Measurements from ENCODE around the gene ZNF692. TPM values are rescaled to one million over a fixed set of nuclear protein-coding genes. Genes with fewer than 3 reads are reported as not detected.
"Not testable (repeated sequence)": the region's sequence is repeated elsewhere in the genome, so short reads cannot be mapped to it uniquely, and the experiment has no call there.

Gene ZNF692
- total and polyA plus RNA-seq, 4 donors = 7.8 to 16.3 (median 10.4) TPM

DNA sequence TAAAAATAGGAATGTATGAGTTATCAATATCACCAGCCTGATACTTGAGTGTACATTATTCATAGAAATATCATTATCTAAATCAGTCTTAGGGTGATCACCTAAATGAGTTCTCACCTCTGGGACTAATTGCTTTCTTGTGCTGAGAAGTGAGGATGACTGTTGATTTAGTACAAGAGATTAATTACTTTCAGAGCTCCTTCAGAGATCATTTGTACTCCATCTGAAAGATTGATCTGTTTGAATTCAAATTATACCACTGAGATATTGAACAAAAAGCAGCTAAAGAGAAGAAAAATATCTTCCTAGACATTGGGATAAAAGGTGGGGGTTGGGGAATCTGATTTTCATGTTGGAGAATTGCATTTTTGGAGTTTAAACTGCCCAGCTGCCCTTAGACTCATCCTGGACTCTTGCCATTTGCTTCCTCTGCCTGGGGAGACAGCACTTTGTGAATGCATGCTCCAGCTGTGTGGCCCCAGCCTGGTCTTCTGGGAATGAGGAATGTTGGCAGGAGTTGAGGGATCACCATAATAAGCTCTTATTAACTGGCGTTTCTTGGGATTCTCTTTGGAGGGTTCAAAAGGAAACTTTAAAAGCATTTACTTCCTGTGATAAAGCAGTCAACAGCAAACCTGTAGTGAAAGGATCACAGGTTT lies 27.5 kb upstream of the ZNF692 start (continued):
- TF ChIP-seq JUND (IDR thresholded peaks at IDR 0.05) = no peak
- no peak for TF ChIP-seq TAF1 (conservative IDR thresholded peaks at IDR 0.05)
- no peak for TF ChIP-seq GABPA (IDR thresholded peaks at IDR 0.05 in 1 of 2, conservative IDR thresholded peaks at IDR 0.05 in 1 of 2)

DNA sequence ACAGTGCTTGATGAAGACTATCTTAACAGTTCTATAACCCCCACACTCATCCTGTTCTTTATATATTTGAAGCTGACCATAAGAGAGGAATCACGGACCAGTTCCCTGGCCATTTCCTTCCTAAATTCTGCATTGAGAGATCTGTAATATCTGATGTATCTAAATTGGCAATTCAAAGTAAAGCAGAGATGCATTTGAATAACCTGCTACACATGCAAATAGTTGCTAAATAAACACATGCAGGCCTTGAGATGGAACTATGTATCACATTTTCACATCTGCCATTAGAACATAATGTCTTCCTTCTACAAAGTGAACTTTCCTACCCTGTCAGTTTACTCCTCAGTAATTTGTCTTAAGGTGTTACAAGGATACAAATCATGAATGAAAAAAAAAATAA lies 26.8 kb upstream of the ZNF692 start:
- WGBS = 87% methylated on average over 1 of the region's 1 CpG
- Histone ChIP-seq H3K27me3 (ENCODE audit: control insufficient read depth in 4 of 4, insufficient read depth in 4 of 4, low read length in 3 of 4) (no peaks in the 10 kb centered on the region), H3K36me3 (ENCODE audit: control insufficient read depth in 4 of 4, insufficient read depth in 3 of 4, low read depth in 1 of 4, low read length in 3 of 4) (no peaks in the 10 kb centered on the region), H3K4me3 (ENCODE audit: low read depth in 1 of 3, low read length in 3 of 3) (no peak overlapping the region), H3K9ac (ENCODE audit: low read depth in 1 of 2, low read length in 2 of 2) (no peak overlapping the region), H3K4me1 (ENCODE audit: control insufficient read depth in 4 of 4, insufficient read depth in 4 of 4, low read length in 3 of 4) (no peaks in the 10 kb centered on the region), H3K27ac (ENCODE audit: low read depth in 1 of 2, low read length in 2 of 2) (no peak overlapping the region), H3K9me3 (ENCODE audit: control insufficient read depth in 4 of 4, low read length in 3 of 4) (no peaks in the 10 kb centered on the region)
- DNase-seq (ENCODE audit: low spot score) = no peak
- TF ChIP-seq RAD21 (IDR thresholded peaks at IDR 0.05) (no peak), YY1 (IDR thresholded peaks at IDR 0.05) (no peak), FOXA1 (IDR thresholded peaks at IDR 0.05) (no peak), FOXA2 (IDR thresholded peaks at IDR 0.05) (no peak), NR2F2 (IDR thresholded peaks at IDR 0.05) (no peak), EGR1 (IDR thresholded peaks at IDR 0.05; ENCODE audit: low read depth in 2 of 2) (no peak), SP1 (IDR thresholded peaks at IDR 0.05) (no peak)
- TF ChIP-seq, protein P1, sequence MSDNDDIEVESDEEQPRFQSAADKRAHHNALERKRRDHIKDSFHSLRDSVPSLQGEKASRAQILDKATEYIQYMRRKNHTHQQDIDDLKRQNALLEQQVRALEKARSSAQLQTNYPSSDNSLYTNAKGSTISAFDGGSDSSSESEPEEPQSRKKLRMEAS (IDR thresholded peaks at IDR 0.05) = no peak
- TF ChIP-seq, protein P2, sequence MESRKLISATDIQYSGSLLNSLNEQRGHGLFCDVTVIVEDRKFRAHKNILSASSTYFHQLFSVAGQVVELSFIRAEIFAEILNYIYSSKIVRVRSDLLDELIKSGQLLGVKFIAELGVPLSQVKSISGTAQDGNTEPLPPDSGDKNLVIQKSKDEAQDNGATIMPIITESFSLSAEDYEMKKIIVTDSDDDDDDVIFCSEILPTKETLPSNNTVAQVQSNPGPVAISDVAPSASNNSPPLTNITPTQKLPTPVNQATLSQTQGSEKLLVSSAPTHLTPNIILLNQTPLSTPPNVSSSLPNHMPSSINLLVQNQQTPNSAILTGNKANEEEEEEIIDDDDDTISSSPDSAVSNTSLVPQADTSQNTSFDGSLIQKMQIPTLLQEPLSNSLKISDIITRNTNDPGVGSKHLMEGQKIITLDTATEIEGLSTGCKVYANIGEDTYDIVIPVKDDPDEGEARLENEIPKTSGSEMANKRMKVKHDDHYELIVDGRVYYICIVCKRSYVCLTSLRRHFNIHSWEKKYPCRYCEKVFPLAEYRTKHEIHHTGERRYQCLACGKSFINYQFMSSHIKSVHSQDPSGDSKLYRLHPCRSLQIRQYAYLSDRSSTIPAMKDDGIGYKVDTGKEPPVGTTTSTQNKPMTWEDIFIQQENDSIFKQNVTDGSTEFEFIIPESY (IDR thresholded peaks at IDR 0.05) = no peak
- TF ChIP-seq, protein P3, sequence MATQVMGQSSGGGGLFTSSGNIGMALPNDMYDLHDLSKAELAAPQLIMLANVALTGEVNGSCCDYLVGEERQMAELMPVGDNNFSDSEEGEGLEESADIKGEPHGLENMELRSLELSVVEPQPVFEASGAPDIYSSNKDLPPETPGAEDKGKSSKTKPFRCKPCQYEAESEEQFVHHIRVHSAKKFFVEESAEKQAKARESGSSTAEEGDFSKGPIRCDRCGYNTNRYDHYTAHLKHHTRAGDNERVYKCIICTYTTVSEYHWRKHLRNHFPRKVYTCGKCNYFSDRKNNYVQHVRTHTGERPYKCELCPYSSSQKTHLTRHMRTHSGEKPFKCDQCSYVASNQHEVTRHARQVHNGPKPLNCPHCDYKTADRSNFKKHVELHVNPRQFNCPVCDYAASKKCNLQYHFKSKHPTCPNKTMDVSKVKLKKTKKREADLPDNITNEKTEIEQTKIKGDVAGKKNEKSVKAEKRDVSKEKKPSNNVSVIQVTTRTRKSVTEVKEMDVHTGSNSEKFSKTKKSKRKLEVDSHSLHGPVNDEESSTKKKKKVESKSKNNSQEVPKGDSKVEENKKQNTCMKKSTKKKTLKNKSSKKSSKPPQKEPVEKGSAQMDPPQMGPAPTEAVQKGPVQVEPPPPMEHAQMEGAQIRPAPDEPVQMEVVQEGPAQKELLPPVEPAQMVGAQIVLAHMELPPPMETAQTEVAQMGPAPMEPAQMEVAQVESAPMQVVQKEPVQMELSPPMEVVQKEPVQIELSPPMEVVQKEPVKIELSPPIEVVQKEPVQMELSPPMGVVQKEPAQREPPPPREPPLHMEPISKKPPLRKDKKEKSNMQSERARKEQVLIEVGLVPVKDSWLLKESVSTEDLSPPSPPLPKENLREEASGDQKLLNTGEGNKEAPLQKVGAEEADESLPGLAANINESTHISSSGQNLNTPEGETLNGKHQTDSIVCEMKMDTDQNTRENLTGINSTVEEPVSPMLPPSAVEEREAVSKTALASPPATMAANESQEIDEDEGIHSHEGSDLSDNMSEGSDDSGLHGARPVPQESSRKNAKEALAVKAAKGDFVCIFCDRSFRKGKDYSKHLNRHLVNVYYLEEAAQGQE (IDR thresholded peaks at IDR 0.05) = no peak

DNA sequence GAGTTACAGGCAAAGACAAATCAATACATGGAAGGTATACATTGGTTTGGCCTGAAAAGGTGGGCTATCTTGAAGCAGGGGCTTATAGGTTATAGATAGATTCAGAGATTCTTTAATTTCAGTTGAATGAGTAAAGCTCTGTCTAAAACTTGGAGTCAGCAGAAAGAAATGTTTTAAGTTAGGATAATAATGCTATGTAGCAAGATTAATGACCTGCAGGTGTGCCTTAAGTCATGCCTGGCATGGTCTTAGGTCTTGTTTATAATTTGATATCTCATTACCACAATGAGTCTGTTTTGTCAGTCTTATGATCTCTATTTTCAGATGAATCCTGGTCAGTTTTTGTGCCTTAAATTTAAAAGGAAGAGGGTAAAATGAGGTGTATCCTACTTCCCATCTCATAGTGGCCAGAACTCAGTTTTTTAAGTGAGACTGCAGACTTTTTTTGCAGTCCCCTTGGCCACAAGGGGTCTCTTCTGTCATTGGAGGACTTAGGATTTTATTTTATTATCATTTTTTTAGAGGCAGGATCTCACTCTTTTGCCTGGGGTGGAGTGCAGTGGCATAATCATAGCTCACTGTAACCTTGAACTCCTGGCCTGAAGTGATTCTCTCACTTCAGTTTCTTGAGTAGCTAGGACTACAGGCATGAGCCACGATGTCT lies 25.9 kb upstream of the ZNF692 start:
- no peak overlapping the region for H3K27ac ChIP-seq (ENCODE audit: low read depth in 1 of 2, low read length in 2 of 2)
- no peak for DNase-seq (ENCODE audit: low spot score)
- no peak overlapping the region for H3K9ac ChIP-seq (ENCODE audit: low read depth in 1 of 2, low read length in 2 of 2)
- TF ChIP-seq FOXA1 (IDR thresholded peaks at IDR 0.05) = no peak
- TF ChIP-seq YY1 (IDR thresholded peaks at IDR 0.05) = no peak
- no peak for TF ChIP-seq TAF1 (conservative IDR thresholded peaks at IDR 0.05)
- TF ChIP-seq GABPA (IDR thresholded peaks at IDR 0.05 in 1 of 2, conservative IDR thresholded peaks at IDR 0.05 in 1 of 2) = no peak
- no peak for TF ChIP-seq HNF4A (conservative IDR thresholded peaks at IDR 0.05)
- TF ChIP-seq RAD21 (IDR thresholded peaks at IDR 0.05) = no peak
- TF ChIP-seq FOXA2 (IDR thresholded peaks at IDR 0.05) = no peak
- TF ChIP-seq JUND (IDR thresholded peaks at IDR 0.05) = no peak
- no peak for TF ChIP-seq EGR1 (IDR thresholded peaks at IDR 0.05; ENCODE audit: low read depth in 2 of 2)
- no peaks in the 10 kb centered on the region for H3K27me3 ChIP-seq (ENCODE audit: control insufficient read depth in 4 of 4, insufficient read depth in 4 of 4, low read length in 3 of 4)
- no peaks in the 10 kb centered on the region for H3K9me3 ChIP-seq (ENCODE audit: control insufficient read depth in 4 of 4, low read length in 3 of 4)
- no peaks in the 10 kb centered on the region for H3K36me3 ChIP-seq (ENCODE audit: control insufficient read depth in 4 of 4, insufficient read depth in 3 of 4, low read depth in 1 of 4, low read length in 3 of 4)
- H3K4me1 ChIP-seq (ENCODE audit: control insufficient read depth in 4 of 4, insufficient read depth in 4 of 4, low read length in 3 of 4) = no peaks in the 10 kb centered on the region
- WGBS = 78% methylated on average over 1 of the region's 1 CpG
- no peak overlapping the region for H3K4me3 ChIP-seq (ENCODE audit: low read depth in 1 of 3, low read length in 3 of 3)

DNA sequence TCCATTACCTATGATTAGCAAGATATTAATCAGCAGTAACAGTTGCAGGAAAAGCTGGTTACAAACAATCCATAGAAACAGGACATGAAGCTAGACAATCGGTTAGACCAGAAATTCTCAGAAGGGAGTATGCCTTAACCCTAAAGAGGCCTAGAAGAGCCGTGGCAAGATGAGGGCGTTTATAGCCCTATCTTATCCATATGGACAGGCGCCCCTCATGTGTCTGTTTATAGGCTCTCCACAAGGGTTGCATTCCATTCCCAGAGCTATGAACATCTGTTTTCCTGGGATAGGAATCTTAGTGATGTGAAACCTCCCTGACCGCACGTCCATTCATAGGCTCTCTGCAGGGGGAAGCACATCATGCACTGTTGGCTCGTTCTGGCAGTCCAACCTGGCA lies 23.5 kb upstream of the ZNF692 start:
- H3K4me1 ChIP-seq (ENCODE audit: control insufficient read depth in 4 of 4, insufficient read depth in 4 of 4, low read length in 3 of 4); H3K36me3 ChIP-seq (ENCODE audit: control insufficient read depth in 4 of 4, insufficient read depth in 3 of 4, low read depth in 1 of 4, low read length in 3 of 4); H3K27me3 ChIP-seq (ENCODE audit: control insufficient read depth in 4 of 4, insufficient read depth in 4 of 4, low read length in 3 of 4); H3K9me3 ChIP-seq (ENCODE audit: control insufficient read depth in 4 of 4, low read length in 3 of 4); H3K27ac ChIP-seq (ENCODE audit: low read depth in 1 of 2, low read length in 2 of 2); H3K9ac ChIP-seq (ENCODE audit: low read depth in 1 of 2, low read length in 2 of 2); H3K4me3 ChIP-seq (ENCODE audit: low read depth in 1 of 3, low read length in 3 of 3); DNase-seq (ENCODE audit: low spot score): not testable (repeated sequence)
- WGBS = 75% methylated on average over 7 of the region's 7 CpGs
